ENCODE results near the gene DCHS1. TPM values are rescaled to one million over a fixed set of nuclear protein-coding genes. Genes with fewer than 3 reads are reported as not detected.

The DCHS1 gene
- total and polyA plus RNA-seq, 2 experiments from 2014 or later = 8.0 to 15.2 TPM

DNA sequence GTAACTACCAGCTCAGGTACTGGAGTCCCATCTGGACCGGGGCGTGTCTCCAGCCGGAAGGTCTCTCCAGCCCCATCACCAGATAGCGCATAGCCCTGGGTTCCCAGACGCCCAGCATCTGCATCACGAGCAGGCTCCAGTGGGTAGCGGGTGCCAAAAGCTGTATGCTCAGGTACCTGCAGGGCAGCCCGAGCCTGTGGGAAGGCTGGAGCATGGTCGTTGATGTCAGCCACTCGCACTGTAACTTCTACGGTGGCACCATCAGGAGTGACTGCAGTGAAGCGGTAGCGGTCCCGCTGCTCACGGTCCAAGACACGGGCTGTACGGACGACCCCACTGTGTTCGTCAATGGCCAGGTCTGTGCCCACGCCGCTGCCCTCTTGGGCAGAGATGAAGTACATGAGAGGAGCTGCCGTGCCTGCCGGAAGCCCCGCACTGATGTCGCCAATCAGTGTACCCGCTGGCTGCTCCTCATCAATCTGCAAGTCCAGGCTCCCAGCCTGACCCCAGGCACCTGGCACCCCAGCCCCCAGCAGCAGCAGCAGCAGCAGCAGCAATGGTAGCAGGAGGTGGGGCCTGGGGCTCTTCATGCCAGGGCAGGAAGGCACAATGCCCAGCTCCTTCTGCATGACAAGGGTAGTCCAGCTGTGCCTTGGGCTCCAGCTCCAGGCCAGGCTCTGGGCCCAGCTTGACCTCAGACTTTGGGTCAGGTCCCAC, 14.5 kb downstream of the DCHS1 start:
- Histone ChIP-seq H4K20me1 (ENCODE audit: insufficient read depth, poor library complexity, severe bottlenecking) (peaks cover 3% of the 10 kb centered on the region), H3K4me1 (ENCODE audit: insufficient read depth) (peaks cover 4% of the 10 kb centered on the region), H3K9me3 (ENCODE audit: low read depth) (no peaks in the 10 kb centered on the region), H3K4me2 (no peak overlapping the region), H2AFZ (no peak overlapping the region), H3K27me3 (no peaks in the 10 kb centered on the region), H3K9me2 (replicated peaks; ENCODE audit: insufficient read depth) (no peaks in the 10 kb centered on the region), H3K27ac (no peak overlapping the region), H3K4me3 (no peak overlapping the region), H3K36me3 (replicated peaks; ENCODE audit: insufficient read depth, low read depth) (no peaks in the 10 kb centered on the region), H3K79me2 (peaks cover 41% of the 10 kb centered on the region)
- no peak for DNase-seq (ENCODE audit: low spot score)
- WGBS (ENCODE audit: low lambda C conversion rate, missing lambda C conversion rate) = 95% methylated on average over 26 of the region's 26 CpGs
- TF ChIP-seq, protein P1, sequence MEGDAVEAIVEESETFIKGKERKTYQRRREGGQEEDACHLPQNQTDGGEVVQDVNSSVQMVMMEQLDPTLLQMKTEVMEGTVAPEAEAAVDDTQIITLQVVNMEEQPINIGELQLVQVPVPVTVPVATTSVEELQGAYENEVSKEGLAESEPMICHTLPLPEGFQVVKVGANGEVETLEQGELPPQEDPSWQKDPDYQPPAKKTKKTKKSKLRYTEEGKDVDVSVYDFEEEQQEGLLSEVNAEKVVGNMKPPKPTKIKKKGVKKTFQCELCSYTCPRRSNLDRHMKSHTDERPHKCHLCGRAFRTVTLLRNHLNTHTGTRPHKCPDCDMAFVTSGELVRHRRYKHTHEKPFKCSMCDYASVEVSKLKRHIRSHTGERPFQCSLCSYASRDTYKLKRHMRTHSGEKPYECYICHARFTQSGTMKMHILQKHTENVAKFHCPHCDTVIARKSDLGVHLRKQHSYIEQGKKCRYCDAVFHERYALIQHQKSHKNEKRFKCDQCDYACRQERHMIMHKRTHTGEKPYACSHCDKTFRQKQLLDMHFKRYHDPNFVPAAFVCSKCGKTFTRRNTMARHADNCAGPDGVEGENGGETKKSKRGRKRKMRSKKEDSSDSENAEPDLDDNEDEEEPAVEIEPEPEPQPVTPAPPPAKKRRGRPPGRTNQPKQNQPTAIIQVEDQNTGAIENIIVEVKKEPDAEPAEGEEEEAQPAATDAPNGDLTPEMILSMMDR (IDR thresholded peaks at IDR 0.05; ENCODE audit: poor library complexity) = no peak
- TF ChIP-seq EZH2phosphoT487 (IDR thresholded peaks at IDR 0.05; ENCODE audit: low read depth, severe bottlenecking, unreplicated experiment) = no peak
- no peak for TF ChIP-seq EZH2 (IDR thresholded peaks at IDR 0.05; ENCODE audit: borderline replicate concordance)

DNA sequence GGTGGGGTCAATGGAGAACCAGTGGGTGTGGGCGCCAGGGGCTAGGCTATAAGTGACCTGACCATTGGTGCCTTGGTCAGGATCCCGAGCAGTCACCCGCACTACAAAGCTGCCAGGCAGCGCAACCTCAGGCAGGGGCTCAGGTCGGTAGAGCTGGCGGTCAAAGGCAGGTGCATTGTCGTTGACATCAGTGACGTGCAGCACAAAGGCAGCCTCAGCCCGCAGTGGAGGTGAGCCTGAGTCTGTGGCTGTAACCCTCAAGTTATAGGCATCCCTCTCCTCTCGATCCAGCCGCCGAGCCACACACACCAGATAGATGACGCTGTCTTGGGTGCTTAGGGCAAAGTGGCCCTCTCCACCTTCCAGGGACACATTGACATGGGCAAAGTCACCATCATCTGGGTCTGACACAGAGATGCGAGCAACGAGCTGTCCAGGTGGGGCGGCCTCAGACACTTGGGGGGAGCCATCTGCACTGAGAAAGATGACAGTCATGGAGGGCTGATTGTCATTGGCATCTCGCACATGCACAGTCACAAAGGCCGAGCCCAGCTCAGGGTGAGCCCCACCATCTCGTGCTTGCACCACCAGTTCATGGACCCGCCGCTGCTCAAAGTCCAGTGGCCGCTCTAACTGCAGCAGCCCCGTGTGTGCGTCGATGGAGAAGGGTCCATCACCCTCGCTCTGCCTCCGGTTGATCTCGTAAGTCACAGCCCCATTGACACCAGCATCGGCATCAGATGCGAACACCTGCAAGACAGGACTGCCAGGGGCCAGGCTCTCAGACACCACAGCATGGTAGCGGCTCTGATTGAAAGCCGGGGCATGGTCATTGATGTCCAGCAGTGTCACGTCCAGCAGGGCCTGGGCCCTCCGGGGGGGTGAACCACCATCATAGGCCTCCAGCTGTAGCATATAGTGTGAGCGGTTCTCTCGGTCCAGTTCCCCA, 15.3 kb downstream of the DCHS1 start:
- H3K9me2 ChIP-seq (replicated peaks; ENCODE audit: insufficient read depth) = no peaks in the 10 kb centered on the region
- H4K20me1 ChIP-seq (ENCODE audit: insufficient read depth, poor library complexity, severe bottlenecking) = peaks cover 3% of the 10 kb centered on the region
- no peak overlapping the region for H2AFZ ChIP-seq
- 96% methylated on average over 36 of the region's 36 CpGs for WGBS (ENCODE audit: low lambda C conversion rate, missing lambda C conversion rate)
- TF ChIP-seq EZH2 (IDR thresholded peaks at IDR 0.05; ENCODE audit: borderline replicate concordance) (no peak), EZH2phosphoT487 (IDR thresholded peaks at IDR 0.05; ENCODE audit: low read depth, severe bottlenecking, unreplicated experiment) (no peak)
- TF ChIP-seq, protein P1 (IDR thresholded peaks at IDR 0.05; ENCODE audit: poor library complexity) = no peak
- DNase-seq (ENCODE audit: low spot score) = no peak
- H3K4me3 ChIP-seq = no peak overlapping the region
- H3K4me1 ChIP-seq (ENCODE audit: insufficient read depth) = peaks cover 4% of the 10 kb centered on the region
- no peak overlapping the region for H3K4me2 ChIP-seq
- H3K27ac ChIP-seq = no peak overlapping the region
- H3K9me3 ChIP-seq (ENCODE audit: low read depth) = no peaks in the 10 kb centered on the region
- no peaks in the 10 kb centered on the region for H3K27me3 ChIP-seq
- peaks cover 33% of the 10 kb centered on the region for H3K79me2 ChIP-seq
- no peaks in the 10 kb centered on the region for H3K36me3 ChIP-seq (replicated peaks; ENCODE audit: insufficient read depth, low read depth)

DNA sequence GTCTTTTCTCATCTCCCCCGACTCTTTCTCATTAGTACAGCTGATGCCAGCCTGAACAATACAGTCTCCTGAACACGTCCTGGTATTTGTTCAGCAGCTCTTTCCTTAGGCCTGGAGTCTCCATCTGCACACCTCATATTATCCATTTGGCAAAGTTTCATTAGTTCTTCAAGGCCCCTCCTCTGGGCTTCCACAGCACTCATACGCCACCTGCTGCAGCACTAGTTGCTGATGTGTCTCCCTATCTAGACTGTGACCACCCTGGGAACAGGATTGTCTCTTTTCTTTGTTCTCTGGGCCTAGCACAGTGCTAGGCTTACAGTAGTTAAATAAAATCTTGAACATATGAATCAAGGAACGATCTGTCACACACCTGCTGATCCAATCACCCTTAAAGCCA, 17.2 kb downstream of the DCHS1 start:
- Histone ChIP-seq H3K36me3 (replicated peaks; ENCODE audit: insufficient read depth, low read depth) (no peaks in the 10 kb centered on the region), H3K9me2 (replicated peaks; ENCODE audit: insufficient read depth) (no peaks in the 10 kb centered on the region), H2AFZ (no peak overlapping the region), H3K79me2 (peaks cover 17% of the 10 kb centered on the region), H3K4me3 (no peak overlapping the region), H3K4me2 (no peak overlapping the region), H3K27ac (no peak overlapping the region), H3K9me3 (ENCODE audit: low read depth) (no peaks in the 10 kb centered on the region), H3K4me1 (ENCODE audit: insufficient read depth) (peaks cover 4% of the 10 kb centered on the region), H3K27me3 (no peaks in the 10 kb centered on the region), H4K20me1 (ENCODE audit: insufficient read depth, poor library complexity, severe bottlenecking) (peaks cover 3% of the 10 kb centered on the region)
- 87% methylated on average over 4 of the region's 4 CpGs for WGBS (ENCODE audit: low lambda C conversion rate, missing lambda C conversion rate)
- TF ChIP-seq EZH2phosphoT487 (IDR thresholded peaks at IDR 0.05; ENCODE audit: low read depth, severe bottlenecking, unreplicated experiment) (no peak), EZH2 (IDR thresholded peaks at IDR 0.05; ENCODE audit: borderline replicate concordance) (no peak)
- TF ChIP-seq, protein P1 (IDR thresholded peaks at IDR 0.05; ENCODE audit: poor library complexity) = no peak
- DNase-seq (ENCODE audit: low spot score) = no peak

Data from hepatocyte (in vitro differentiated cells).